DOHH2 (cell line): ENCODE data around the gene MAP4K4.

Experiments
- CTCF ChIP-seq: fragments of 200-600 bp; sonication (generic); IDR thresholded peaks from one replicate; pipeline ENCODE4 v1.5.1; 2014; ENCODE audit warnings: antibody characterized with exemption, mild to moderate bottlenecking, low read depth, low read length; ENCODE audit not compliant: poor library complexity, severe bottlenecking
- EZH2phosphoT487 ChIP-seq: fragments of 200-600 bp; sonication (generic); IDR thresholded peaks from 2 replicates; pipeline ENCODE4 v1.6.1; 2017; ENCODE audit warnings: borderline replicate concordance, mild to moderate bottlenecking, antibody characterized with exemption, low read length, moderate library complexity, mixed read lengths

GRCh38 chr2:101803945-101804696, 106.6 kb downstream of the MAP4K4 start:
- TF ChIP-seq CTCF (no peak), EZH2phosphoT487 (no peak)
